ENCODE measurements around the gene MLN. TPM values are rescaled to one million over a fixed set of nuclear protein-coding genes. Genes with fewer than 3 reads are reported as not detected.

The MLN gene
- total and polyA plus RNA-seq, 2 experiments from 2014 or later = not detected

DNA sequence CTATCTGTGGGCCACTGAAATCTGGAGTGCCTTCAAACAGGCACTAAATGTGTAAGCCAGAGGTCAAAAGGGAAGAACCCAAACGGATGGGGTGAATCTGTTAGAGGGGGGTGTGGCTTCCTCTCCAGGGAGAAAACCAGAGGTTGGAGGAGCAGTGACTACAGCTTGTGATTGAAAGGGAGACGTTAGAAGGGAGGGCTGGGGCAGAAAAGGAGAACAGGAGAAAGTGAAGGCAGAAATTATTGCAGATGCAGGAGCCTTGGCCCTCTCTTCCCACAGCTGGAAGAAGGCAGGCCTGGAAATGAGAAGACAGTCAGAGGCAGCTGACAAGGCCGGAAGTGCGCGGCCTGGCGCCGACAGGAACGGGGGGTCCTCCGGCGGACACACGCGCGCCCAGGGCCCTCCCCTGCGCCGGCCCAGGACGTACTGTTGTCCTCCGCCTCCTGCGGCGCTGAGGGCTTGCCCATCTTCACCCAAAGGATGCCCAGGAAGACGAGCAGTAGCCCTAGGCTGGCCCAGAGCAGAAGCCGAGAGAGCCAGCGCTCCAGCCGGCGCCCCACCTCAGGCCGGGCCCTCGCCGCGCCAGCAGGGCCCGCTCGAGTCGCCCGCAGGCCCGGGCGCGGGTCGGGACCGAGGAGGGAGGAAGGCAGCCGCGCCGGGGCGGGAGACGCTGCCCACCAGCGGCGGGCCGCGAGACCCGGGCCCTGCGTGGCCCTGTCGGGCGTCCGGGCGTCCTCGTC, 15.7 kb downstream of the MLN start (continued):
- TF ChIP-seq, protein P1, sequence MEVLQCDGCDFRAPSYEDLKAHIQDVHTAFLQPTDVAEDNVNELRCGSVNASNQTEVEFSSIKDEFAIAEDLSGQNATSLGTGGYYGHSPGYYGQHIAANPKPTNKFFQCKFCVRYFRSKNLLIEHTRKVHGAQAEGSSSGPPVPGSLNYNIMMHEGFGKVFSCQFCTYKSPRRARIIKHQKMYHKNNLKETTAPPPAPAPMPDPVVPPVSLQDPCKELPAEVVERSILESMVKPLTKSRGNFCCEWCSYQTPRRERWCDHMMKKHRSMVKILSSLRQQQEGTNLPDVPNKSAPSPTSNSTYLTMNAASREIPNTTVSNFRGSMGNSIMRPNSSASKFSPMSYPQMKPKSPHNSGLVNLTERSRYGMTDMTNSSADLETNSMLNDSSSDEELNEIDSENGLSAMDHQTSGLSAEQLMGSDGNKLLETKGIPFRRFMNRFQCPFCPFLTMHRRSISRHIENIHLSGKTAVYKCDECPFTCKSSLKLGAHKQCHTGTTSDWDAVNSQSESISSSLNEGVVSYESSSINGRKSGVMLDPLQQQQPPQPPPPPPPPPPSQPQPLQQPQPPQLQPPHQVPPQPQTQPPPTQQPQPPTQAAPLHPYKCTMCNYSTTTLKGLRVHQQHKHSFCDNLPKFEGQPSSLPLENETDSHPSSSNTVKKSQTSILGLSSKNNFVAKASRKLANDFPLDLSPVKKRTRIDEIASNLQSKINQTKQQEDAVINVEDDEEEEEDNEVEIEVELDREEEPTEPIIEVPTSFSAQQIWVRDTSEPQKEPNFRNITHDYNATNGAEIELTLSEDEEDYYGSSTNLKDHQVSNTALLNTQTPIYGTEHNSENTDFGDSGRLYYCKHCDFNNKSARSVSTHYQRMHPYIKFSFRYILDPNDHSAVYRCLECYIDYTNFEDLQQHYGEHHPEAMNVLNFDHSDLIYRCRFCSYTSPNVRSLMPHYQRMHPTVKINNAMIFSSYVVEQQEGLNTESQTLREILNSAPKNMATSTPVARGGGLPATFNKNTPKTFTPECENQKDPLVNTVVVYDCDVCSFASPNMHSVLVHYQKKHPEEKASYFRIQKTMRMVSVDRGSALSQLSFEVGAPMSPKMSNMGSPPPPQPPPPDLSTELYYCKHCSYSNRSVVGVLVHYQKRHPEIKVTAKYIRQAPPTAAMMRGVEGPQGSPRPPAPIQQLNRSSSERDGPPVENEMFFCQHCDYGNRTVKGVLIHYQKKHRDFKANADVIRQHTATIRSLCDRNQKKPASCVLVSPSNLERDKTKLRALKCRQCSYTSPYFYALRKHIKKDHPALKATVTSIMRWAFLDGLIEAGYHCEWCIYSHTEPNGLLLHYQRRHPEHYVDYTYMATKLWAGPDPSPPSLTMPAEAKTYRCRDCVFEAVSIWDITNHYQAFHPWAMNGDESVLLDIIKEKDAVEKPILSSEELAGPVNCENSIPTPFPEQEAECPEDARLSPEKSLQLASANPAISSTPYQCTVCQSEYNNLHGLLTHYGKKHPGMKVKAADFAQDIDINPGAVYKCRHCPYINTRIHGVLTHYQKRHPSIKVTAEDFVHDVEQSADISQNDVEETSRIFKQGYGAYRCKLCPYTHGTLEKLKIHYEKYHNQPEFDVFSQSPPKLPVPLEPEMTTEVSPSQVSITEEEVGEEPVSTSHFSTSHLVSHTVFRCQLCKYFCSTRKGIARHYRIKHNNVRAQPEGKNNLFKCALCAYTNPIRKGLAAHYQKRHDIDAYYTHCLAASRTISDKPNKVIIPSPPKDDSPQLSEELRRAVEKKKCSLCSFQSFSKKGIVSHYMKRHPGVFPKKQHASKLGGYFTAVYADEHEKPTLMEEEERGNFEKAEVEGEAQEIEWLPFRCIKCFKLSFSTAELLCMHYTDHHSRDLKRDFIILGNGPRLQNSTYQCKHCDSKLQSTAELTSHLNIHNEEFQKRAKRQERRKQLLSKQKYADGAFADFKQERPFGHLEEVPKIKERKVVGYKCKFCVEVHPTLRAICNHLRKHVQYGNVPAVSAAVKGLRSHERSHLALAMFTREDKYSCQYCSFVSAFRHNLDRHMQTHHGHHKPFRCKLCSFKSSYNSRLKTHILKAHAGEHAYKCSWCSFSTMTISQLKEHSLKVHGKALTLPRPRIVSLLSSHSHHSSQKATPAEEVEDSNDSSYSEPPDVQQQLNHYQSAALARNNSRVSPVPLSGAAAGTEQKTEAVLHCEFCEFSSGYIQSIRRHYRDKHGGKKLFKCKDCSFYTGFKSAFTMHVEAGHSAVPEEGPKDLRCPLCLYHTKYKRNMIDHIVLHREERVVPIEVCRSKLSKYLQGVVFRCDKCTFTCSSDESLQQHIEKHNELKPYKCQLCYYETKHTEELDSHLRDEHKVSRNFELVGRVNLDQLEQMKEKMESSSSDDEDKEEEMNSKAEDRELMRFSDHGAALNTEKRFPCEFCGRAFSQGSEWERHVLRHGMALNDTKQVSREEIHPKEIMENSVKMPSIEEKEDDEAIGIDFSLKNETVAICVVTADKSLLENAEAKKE (CRISPR knock-in tag; IDR thresholded peaks at IDR 0.05) = no peak
- no peak for TF ChIP-seq EZH2phosphoT487 (IDR thresholded peaks at IDR 0.05; ENCODE audit: unreplicated experiment)
- TF ChIP-seq, protein P2, sequence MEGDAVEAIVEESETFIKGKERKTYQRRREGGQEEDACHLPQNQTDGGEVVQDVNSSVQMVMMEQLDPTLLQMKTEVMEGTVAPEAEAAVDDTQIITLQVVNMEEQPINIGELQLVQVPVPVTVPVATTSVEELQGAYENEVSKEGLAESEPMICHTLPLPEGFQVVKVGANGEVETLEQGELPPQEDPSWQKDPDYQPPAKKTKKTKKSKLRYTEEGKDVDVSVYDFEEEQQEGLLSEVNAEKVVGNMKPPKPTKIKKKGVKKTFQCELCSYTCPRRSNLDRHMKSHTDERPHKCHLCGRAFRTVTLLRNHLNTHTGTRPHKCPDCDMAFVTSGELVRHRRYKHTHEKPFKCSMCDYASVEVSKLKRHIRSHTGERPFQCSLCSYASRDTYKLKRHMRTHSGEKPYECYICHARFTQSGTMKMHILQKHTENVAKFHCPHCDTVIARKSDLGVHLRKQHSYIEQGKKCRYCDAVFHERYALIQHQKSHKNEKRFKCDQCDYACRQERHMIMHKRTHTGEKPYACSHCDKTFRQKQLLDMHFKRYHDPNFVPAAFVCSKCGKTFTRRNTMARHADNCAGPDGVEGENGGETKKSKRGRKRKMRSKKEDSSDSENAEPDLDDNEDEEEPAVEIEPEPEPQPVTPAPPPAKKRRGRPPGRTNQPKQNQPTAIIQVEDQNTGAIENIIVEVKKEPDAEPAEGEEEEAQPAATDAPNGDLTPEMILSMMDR (conservative IDR thresholded peaks at IDR 0.05; ENCODE audit: low read depth in 2 of 2) = no peak
- no peak for TF ChIP-seq NANOG (IDR thresholded peaks at IDR 0.05; ENCODE audit: borderline replicate concordance)
- TF ChIP-seq STAT1 (IDR thresholded peaks at IDR 0.05; ENCODE audit: unreplicated experiment) = no peak
- TF ChIP-seq ZNF331 (CRISPR knock-in tag; IDR thresholded peaks at IDR 0.05; ENCODE audit: low read depth) = no peak
- TF ChIP-seq CREB1 (CRISPR knock-in tag; IDR thresholded peaks at IDR 0.05; ENCODE audit: low read depth) = no peak
- TF ChIP-seq, protein P3, sequence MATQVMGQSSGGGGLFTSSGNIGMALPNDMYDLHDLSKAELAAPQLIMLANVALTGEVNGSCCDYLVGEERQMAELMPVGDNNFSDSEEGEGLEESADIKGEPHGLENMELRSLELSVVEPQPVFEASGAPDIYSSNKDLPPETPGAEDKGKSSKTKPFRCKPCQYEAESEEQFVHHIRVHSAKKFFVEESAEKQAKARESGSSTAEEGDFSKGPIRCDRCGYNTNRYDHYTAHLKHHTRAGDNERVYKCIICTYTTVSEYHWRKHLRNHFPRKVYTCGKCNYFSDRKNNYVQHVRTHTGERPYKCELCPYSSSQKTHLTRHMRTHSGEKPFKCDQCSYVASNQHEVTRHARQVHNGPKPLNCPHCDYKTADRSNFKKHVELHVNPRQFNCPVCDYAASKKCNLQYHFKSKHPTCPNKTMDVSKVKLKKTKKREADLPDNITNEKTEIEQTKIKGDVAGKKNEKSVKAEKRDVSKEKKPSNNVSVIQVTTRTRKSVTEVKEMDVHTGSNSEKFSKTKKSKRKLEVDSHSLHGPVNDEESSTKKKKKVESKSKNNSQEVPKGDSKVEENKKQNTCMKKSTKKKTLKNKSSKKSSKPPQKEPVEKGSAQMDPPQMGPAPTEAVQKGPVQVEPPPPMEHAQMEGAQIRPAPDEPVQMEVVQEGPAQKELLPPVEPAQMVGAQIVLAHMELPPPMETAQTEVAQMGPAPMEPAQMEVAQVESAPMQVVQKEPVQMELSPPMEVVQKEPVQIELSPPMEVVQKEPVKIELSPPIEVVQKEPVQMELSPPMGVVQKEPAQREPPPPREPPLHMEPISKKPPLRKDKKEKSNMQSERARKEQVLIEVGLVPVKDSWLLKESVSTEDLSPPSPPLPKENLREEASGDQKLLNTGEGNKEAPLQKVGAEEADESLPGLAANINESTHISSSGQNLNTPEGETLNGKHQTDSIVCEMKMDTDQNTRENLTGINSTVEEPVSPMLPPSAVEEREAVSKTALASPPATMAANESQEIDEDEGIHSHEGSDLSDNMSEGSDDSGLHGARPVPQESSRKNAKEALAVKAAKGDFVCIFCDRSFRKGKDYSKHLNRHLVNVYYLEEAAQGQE (IDR thresholded peaks at IDR 0.05; ENCODE audit: unreplicated experiment) = no peak
- no peak for TF ChIP-seq JUNB (IDR thresholded peaks at IDR 0.05; ENCODE audit: unreplicated experiment)
- no peak for TF ChIP-seq EZH2 (IDR thresholded peaks at IDR 0.05; ENCODE audit: low read depth, unreplicated experiment)
